K562 (cell line): ENCODE results near the gene MKNK1. TPM values are rescaled to one million over a fixed set of nuclear protein-coding genes. Genes with fewer than 3 reads are reported as not detected.

Experiments used
- ARHGAP35 ChIP-seq: fragments of 450-650 bp; IDR thresholded peaks from 2 replicates; pipeline ENCODE4 v1.6.1; 2018; ENCODE audit not compliant: partially characterized antibody
- ARID4B ChIP-seq: sonication (generic); formaldehyde crosslinking; IDR thresholded peaks from 2 replicates; pipeline ENCODE4 v1.8.0; 2022; ENCODE audit warnings: mild to moderate bottlenecking, missing genetic modification reagents
- BACH1 ChIP-seq: fragments of 200-800 bp; sonication (Bioruptor generic); IDR thresholded peaks from 2 replicates; pipeline ENCODE4 v1.6.1; 2016; ENCODE audit warnings: missing genetic modification characterization, missing compliant biosample characterization
- BRF1 ChIP-seq: IDR thresholded peaks from 3 replicates; pipeline ENCODE4 v1.6.1; 2011; ENCODE audit warnings: borderline replicate concordance, mild to moderate bottlenecking; ENCODE audit not compliant: insufficient read length; ENCODE audit errors: extremely low read depth
- CBFA2T3 ChIP-seq: fragments of 450-650 bp; IDR thresholded peaks from 2 replicates; pipeline ENCODE4 v1.6.1; 2017
- E2F5 ChIP-seq: sonication (generic); formaldehyde crosslinking; IDR thresholded peaks from 2 replicates; pipeline ENCODE4 v1.8.0; 2022; ENCODE audit warnings: mild to moderate bottlenecking, missing genetic modification reagents
- JUND ChIP-seq, 2 experiments: IDR thresholded peaks; 2 replicates in 1 of 2; 3 replicates in 1 of 2; pipeline ENCODE4 v1.6.1; 2011; ENCODE audit warnings: borderline replicate concordance in 2 of 2, low read depth in 2 of 2, low read length in 2 of 2, improper control_type of control experiment in 1 of 2, missing biosample characterization in 1 of 2, missing genetic modification characterization in 1 of 2, missing genetic modification reagents in 1 of 2
- RAD21 ChIP-seq, 2 experiments: fragments of 250-450 bp in 1 of 2; fragments of 450-650 bp in 1 of 2; sonication (Bioruptor Pico) in 1 of 2; formaldehyde crosslinking in 1 of 2; IDR thresholded peaks in 1 of 2; conservative IDR thresholded peaks in 1 of 2; 2 replicates each; pipeline versions ENCODE4 v1.4.0 to v1.8.0; 2020 to 2022; ENCODE audit warnings: mild to moderate bottlenecking in 2 of 2, moderate library complexity in 1 of 2
- SMAD4 ChIP-seq: fragments of 250-450 bp; sonication (Bioruptor Pico); conservative IDR thresholded peaks from 2 replicates; pipeline ENCODE4 v1.8.0; 2021; ENCODE audit warnings: inconsistent platforms, mild to moderate bottlenecking, moderate library complexity
- SMARCA4 ChIP-seq: fragments of 450-650 bp; IDR thresholded peaks from 2 replicates; pipeline ENCODE4 v1.6.1; 2016
- SMARCE1 ChIP-seq: fragments of 450-650 bp; IDR thresholded peaks from 2 replicates; pipeline ENCODE4 v1.7.1; 2016; ENCODE audit warnings: mild to moderate bottlenecking
- ZNF592 ChIP-seq: fragments of 450-650 bp; IDR thresholded peaks from 2 replicates; pipeline ENCODE4 v1.6.1; 2017; ENCODE audit warnings: antibody characterized with exemption, mild to moderate bottlenecking
- ZSCAN29 ChIP-seq: fragments of 450-650 bp; IDR thresholded peaks from 2 replicates; pipeline ENCODE4 v1.6.1; 2017
- polyA plus RNA-seq, 8 experiments: library from polyadenylated mRNA; depleted of rRNA in 4 of 8; stranded (reverse) in 5 of 8; unstranded in 3 of 8; fragments of >200 nt; fragmentation: Nextera tagmentation in 2 of 8; fragmentation: Illumina TruSeq in 1 of 8; extraction: Ambion mirVana in 2 of 8; extraction: Trizol in 1 of 8; gene quantifications; 2 replicates each; pipeline versions ENCODE4 v1.2.1 to v1.2.3, GENCODE V29; 2011 to 2014; ENCODE audit warnings: inconsistent platforms in 1 of 8, missing spikeins in 1 of 8
- total RNA-seq, 7 experiments: library from RNA; depleted of rRNA in 6 of 7; stranded (reverse); fragments of >200 nt in 6 of 7; fragmentation: Illumina TruSeq in 2 of 7; extraction: Trizol in 2 of 7; gene quantifications; 2 replicates each; pipeline versions ENCODE4 v1.2.1 to v1.2.3, GENCODE V29; 2011 to 2021; ENCODE audit warnings: low replicate concordance in 1 of 7
- TF ChIP-seq, protein P1 (sequence below): sonication (generic); formaldehyde crosslinking; IDR thresholded peaks from 2 replicates; pipeline ENCODE4 v1.8.0; 2022; ENCODE audit warnings: mild to moderate bottlenecking, missing genetic modification reagents

The MKNK1 gene
- total and polyA plus RNA-seq, 9 of the 15 experiments (the other 6 are each of a cell fraction or from before 2014, with no cell fraction given): 27.7 to 51.3 (median 43.7) TPM

- TF ChIP-seq ARID4B (CRISPR knock-in tag) (no peak), SMAD4 (CRISPR knock-in tag) (peak; percentile 32; the same call in 1 of the 2 replicates), ARHGAP35 (no peak), RAD21 (CRISPR knock-in tag; conservative IDR thresholded peaks at IDR 0.05 in 1 of 2, IDR thresholded peaks at IDR 0.05 in 1 of 2) (0 out of 4 replicates have a peak, but pooled peaks of 1 of the 2 experiments have one; percentile 5), BACH1 (tag) (0 out of 2 replicates have a peak, but pooled peaks have one; percentile 40), SMARCE1 (no peak), CBFA2T3 (0 out of 2 replicates have a peak, but pooled peaks have one; percentile 14), SMARCA4 (no peak), ZNF592 (peak; percentile 67), ZSCAN29 (no peak), BRF1 (no peak), E2F5 (CRISPR knock-in tag) (no peak), JUND (IDR thresholded peaks at IDR 0.05; ENCODE audit: borderline replicate concordance, low read depth, low read length) (0 out of 2 replicates have a peak, but pooled peaks have one; percentile 27), JUND (tag; IDR thresholded peaks at IDR 0.05; ENCODE audit: borderline replicate concordance, low read depth, low read length) (no peak)
- TF ChIP-seq, protein P1, sequence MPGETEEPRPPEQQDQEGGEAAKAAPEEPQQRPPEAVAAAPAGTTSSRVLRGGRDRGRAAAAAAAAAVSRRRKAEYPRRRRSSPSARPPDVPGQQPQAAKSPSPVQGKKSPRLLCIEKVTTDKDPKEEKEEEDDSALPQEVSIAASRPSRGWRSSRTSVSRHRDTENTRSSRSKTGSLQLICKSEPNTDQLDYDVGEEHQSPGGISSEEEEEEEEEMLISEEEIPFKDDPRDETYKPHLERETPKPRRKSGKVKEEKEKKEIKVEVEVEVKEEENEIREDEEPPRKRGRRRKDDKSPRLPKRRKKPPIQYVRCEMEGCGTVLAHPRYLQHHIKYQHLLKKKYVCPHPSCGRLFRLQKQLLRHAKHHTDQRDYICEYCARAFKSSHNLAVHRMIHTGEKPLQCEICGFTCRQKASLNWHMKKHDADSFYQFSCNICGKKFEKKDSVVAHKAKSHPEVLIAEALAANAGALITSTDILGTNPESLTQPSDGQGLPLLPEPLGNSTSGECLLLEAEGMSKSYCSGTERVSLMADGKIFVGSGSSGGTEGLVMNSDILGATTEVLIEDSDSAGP: 0 out of 2 replicates have a peak, but pooled peaks have one; percentile 30
Observed at GRCh38 chr1:46523496-46524353, 80.3 kb downstream of the MKNK1 start (continued).
